ENCODE results near the gene U2AF2.

DNA sequence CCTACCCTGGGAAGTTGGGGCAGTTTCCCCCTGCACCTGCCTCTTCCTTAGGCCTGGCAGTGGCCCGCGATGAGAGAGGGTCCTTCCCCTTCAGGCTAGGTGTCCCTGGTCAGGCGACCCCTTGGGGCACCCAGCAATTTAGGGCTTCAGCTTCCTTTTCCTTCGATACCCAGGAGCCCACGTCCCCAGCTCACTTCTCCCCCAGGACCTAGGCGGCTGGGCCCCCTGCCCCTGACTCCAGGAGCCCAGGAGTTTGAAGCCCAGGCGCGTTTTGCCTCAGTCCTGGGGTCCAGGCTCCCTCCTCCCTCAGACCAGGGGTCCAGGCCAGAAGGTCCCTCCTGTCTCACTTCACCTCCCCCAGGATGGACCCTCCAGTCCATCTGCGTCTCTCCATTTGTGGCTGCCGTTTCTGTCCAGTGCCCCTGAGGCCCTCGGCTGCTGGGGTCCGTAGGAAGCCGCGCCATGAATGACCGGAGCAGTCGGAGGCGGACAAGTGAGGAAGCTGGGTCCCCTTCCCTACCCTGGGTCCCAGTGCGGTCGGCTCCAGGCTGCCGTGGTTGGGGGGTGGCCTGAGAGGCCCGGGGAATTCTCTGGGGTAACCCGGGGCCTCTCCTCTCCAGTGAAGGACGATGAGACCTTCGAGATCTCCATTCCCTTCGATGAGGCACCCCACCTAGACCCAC lies 6.1 kb upstream of the U2AF2 start:
- TF ChIP-seq TARDBP (IDR thresholded peaks at IDR 0.05) (no peak), BHLHE40 (IDR thresholded peaks at IDR 0.05; ENCODE audit: low read length) (no peak), POLR2A (conservative IDR thresholded peaks at IDR 0.05) (no peak), CREM (IDR thresholded peaks at IDR 0.05; ENCODE audit: low read depth) (no peak)
- TF ChIP-seq, protein P1, sequence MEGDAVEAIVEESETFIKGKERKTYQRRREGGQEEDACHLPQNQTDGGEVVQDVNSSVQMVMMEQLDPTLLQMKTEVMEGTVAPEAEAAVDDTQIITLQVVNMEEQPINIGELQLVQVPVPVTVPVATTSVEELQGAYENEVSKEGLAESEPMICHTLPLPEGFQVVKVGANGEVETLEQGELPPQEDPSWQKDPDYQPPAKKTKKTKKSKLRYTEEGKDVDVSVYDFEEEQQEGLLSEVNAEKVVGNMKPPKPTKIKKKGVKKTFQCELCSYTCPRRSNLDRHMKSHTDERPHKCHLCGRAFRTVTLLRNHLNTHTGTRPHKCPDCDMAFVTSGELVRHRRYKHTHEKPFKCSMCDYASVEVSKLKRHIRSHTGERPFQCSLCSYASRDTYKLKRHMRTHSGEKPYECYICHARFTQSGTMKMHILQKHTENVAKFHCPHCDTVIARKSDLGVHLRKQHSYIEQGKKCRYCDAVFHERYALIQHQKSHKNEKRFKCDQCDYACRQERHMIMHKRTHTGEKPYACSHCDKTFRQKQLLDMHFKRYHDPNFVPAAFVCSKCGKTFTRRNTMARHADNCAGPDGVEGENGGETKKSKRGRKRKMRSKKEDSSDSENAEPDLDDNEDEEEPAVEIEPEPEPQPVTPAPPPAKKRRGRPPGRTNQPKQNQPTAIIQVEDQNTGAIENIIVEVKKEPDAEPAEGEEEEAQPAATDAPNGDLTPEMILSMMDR (IDR thresholded peaks at IDR 0.05 in 2 of 3, conservative IDR thresholded peaks at IDR 0.05 in 1 of 3; ENCODE audit: insufficient read depth in 2 of 3, low read depth in 1 of 3, low read length in 3 of 3): no peak
- TF ChIP-seq, protein P2, sequence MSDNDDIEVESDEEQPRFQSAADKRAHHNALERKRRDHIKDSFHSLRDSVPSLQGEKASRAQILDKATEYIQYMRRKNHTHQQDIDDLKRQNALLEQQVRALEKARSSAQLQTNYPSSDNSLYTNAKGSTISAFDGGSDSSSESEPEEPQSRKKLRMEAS (CRISPR knock-in tag; IDR thresholded peaks at IDR 0.05): no peak

All from K562 (cell line).